Activated naive CD4-positive, alpha-beta T cell treated with anti-CD3 and anti-CD28 coated beads, Interleukin-2, amount 10 ng/mL, durations not matched to agents 7 days and 5 days (primary cell): ENCODE results near the gene SH3RF3.

Experiments used
- CTCF ChIA-PET: fragments of 350-600 bp; sonication (Branson Sonifier 250); formaldehyde crosslinking; loops from one replicate; lab custom pipeline; 2021; ENCODE audit warnings: antibody characterized with exemption; lab: Charles Lee
- DNase-seq: peaks from one replicate; pipeline ENCODE4 v3.0.0-alpha.2; 2020
- H3K27ac Mint-ChIP-seq: one replicate; pipeline ENCODE4 v1.8.0; 2021; ENCODE audit warnings: mild to moderate bottlenecking, moderate library complexity, mixed read lengths
- H3K27me3 Mint-ChIP-seq: one replicate; pipeline ENCODE4 v1.8.0; 2021; ENCODE audit warnings: mild to moderate bottlenecking, mixed read lengths
- H3K36me3 Mint-ChIP-seq: one replicate; pipeline ENCODE4 v1.8.0; 2021; ENCODE audit warnings: mixed read lengths
- H3K4me1 Mint-ChIP-seq: one replicate; pipeline ENCODE4 v1.8.0; 2021; ENCODE audit warnings: mixed read lengths
- H3K4me3 Mint-ChIP-seq: one replicate; pipeline ENCODE4 v1.8.0; 2021; ENCODE audit warnings: mild to moderate bottlenecking, moderate library complexity, mixed read lengths
- H3K9me3 Mint-ChIP-seq: one replicate; pipeline ENCODE4 v1.8.0; 2021; ENCODE audit warnings: mixed read lengths

SH3RF3 gene

GRCh38 chr2:109525836-109526235 is 396.8 kb downstream of the SH3RF3 start:
- Mint-ChIP-seq H3K27ac (no peak overlapping the region), H3K9me3 (no peaks in the 10 kb centered on the region), H3K4me3 (no peak overlapping the region), H3K4me1 (no peaks in the 10 kb centered on the region), H3K36me3 (no peaks in the 10 kb centered on the region), H3K27me3 (peaks cover 20% of the 10 kb centered on the region)
- CTCF ChIA-PET = interaction anchor here (1.4 kb wide), 1 partner anchor 20 kb away, joined by 3 read pairs; no protein-coding TSS in a partner anchor
- DNase-seq = no peak

DNA sequence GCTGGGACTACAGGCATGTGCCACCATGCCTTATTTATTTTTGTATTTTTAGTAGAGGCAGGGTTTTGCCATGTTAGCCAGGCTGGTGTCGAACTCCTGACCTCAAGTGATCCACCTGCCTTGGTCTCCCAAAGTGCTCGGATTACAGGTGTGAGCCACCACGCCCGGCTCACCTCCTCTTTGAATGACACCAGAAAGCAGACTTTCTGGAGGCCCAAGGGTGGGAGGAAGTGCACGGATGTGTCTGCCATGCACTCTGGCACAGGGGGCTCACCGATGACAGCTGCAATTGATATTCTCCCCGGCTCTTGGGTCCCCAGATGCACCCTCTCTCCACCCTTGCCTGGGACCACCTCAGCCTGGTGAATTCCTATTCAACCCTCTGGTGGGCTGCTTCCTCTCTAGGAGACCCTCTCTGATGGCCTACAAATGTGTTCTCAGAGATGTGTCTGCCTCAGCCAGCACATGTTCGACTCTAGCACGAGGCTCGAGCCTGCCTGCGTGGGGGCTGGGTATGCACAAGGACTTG is 397.5 kb downstream of the SH3RF3 start:
- CTCF ChIA-PET = interaction anchor here (1.4 kb wide), 1 partner anchor 19 kb away, joined by 3 read pairs; no protein-coding TSS in a partner anchor
- Mint-ChIP-seq H3K27me3 (peaks cover 26% of the 10 kb centered on the region), H3K4me3 (no peak overlapping the region), H3K9me3 (no peaks in the 10 kb centered on the region), H3K36me3 (no peaks in the 10 kb centered on the region), H3K4me1 (no peaks in the 10 kb centered on the region), H3K27ac (no peak overlapping the region)
- DNase-seq = no peak

GRCh38 chr2:109527079-109527478 is 398.1 kb downstream of the SH3RF3 start:
- Mint-ChIP-seq H3K4me1 (no peaks in the 10 kb centered on the region), H3K4me3 (no peak overlapping the region), H3K27ac (no peak overlapping the region), H3K27me3 (peaks cover 32% of the 10 kb centered on the region), H3K9me3 (no peaks in the 10 kb centered on the region), H3K36me3 (no peaks in the 10 kb centered on the region)
- no peak for DNase-seq
- CTCF ChIA-PET = no interaction called here

- Mint-ChIP-seq H3K36me3 (no peaks in the 10 kb centered on the region), H3K27ac (no peak overlapping the region), H3K4me3 (no peak overlapping the region), H3K9me3 (no peaks in the 10 kb centered on the region), H3K27me3 (peaks cover 38% of the 10 kb centered on the region), H3K4me1 (no peaks in the 10 kb centered on the region)
- no peak for DNase-seq
- CTCF ChIA-PET = interaction anchor here (0.9 kb wide), 1 partner anchor 19 kb away, joined by 3 read pairs; no protein-coding TSS in a partner anchor
These were observed 399.1 kb downstream of the SH3RF3 start for GRCh38 chr2:109527846-109528705.

GRCh38 chr2:109528811-109529501 is 400.0 kb downstream of the SH3RF3 start:
- Mint-ChIP-seq H3K36me3 (no peaks in the 10 kb centered on the region), H3K4me3 (no peak overlapping the region), H3K27me3 (peaks cover 42% of the 10 kb centered on the region), H3K9me3 (no peaks in the 10 kb centered on the region), H3K4me1 (no peaks in the 10 kb centered on the region), H3K27ac (no peak overlapping the region)
- no peak for DNase-seq
- CTCF ChIA-PET = interaction anchor here (0.9 kb wide), 1 partner anchor 19 kb away, joined by 3 read pairs; no protein-coding TSS in a partner anchor

DNA sequence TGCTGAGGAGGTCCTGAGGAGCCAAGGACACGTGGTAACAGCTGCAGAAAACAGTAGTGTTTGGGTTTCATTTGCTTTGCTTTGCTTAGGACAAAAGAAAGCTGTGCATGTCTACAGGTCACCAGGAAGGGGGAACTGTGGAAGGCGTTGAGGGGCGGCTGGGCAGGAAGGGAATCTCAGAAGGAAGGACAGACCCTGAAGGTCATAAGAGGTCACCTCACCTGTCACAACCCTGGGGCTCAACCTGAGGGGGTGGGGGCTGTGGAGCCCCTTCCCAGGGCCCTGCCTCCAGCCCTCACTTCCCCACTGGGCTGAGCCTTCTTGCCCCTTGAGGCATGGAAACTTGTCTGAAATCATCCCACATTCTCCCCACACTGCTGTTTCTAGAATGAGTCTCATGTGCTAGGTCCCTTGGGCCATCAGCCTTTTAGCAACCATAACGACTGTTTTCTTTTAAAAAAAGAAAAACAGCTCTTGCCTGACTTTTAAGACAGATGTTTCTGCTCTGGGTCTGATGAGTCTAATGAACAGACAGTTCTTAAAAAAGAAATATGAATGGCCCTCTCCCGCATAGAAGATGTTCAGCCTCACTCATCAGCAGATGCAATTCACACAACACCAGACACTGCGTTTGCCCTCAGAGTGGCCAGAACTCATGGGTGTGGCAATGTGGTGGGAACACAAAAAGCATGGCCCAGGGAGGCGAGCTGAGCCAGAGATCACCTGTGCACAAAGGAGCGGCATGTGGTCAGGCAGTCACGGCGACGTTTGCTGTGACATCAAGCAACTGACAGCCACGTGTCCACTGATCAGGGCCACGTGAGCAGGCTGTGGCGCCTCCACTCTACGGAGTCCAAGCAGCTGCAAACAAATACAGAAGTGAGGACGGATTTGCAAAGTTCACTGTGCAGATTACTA is 400.8 kb downstream of the SH3RF3 start:
- Mint-ChIP-seq H3K27me3 (peaks cover 42% of the 10 kb centered on the region), H3K4me3 (no peak overlapping the region), H3K9me3 (no peaks in the 10 kb centered on the region), H3K4me1 (no peaks in the 10 kb centered on the region), H3K36me3 (no peaks in the 10 kb centered on the region), H3K27ac (no peak overlapping the region)
- DNase-seq = no peak
- CTCF ChIA-PET = no interaction called here

DNA sequence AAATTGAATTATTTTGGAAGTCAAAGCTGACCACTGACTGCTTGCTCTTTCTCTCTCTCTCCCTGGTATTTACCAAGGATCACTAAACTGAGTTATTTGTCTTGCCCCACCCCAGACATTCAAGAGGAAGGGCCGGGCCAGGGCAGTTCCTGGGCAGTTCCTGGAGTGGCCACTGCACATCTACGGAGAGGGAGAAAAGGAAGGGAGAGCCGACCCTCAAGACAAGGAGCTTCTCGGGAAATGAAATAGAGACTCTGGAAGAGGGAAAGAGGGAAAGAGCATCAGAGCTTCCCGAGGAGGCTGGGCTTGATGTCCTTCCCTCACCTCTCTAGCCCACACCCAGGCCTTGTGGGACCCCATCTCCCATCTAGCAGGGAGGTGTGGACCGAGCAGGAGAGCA is 401.7 kb downstream of the SH3RF3 start:
- no peak overlapping the region for H3K4me3 Mint-ChIP-seq
- no peaks in the 10 kb centered on the region for H3K9me3 Mint-ChIP-seq

GRCh38 chr2:109531221-109531620 is 402.2 kb downstream of the SH3RF3 start:
- Mint-ChIP-seq H3K9me3 (no peaks in the 10 kb centered on the region), H3K4me1 (no peaks in the 10 kb centered on the region), H3K27me3 (peaks cover 45% of the 10 kb centered on the region), H3K4me3 (no peak overlapping the region), H3K27ac (no peak overlapping the region), H3K36me3 (no peaks in the 10 kb centered on the region)
- CTCF ChIA-PET = interaction anchor here (1.2 kb wide), 1 partner anchor 15 kb away, joined by 5 read pairs; no protein-coding TSS in a partner anchor
- DNase-seq = no peak

More for the DNA sequence above, 401.7 kb downstream of the SH3RF3 start:
- CTCF ChIA-PET = no interaction called here
- Mint-ChIP-seq H3K36me3 (no peaks in the 10 kb centered on the region), H3K27ac (no peak overlapping the region), H3K27me3 (peaks cover 42% of the 10 kb centered on the region), H3K4me1 (no peaks in the 10 kb centered on the region)
- DNase-seq = no peak

DNA sequence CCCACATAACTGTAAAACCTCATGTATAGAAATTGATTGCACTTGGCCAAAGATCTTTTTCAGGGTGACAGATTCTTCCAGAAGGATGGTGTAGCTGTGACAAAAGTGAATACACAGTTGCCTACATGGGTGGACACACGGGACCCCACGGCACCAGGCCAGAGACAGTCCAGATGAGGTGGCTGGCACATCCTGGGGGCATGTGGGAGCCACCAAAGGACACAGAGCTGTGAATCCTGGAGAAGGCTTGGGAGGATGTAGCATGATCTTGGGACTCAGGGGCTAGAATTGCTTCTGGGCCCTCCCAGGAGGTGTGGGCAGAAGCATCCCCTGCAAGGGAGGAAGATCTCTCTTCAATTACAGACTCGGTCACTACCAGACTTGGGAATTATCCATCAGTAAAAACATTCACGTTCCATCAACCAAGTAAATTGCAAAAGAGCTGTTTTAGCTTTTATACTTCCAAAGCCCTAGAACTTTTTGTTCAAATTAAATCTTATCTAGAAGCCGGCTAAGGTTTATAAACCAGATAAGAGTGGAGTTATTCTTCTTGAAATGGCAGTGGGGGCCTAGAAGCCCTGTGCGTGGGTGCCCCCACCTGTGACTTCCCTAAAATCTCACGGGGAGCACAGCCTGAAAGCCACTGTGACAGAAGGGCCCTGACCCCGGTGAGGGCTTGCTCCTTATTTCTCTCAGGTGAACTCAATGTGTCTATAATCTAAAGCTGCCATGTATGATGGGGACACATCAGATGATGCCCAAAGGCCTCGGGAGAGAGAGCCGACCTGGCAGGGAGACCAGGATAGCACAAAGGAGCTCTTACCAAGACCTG is 403.1 kb downstream of the SH3RF3 start:
- Mint-ChIP-seq H3K27me3 (peaks cover 47% of the 10 kb centered on the region), H3K4me1 (no peaks in the 10 kb centered on the region), H3K36me3 (no peaks in the 10 kb centered on the region)

DNA sequence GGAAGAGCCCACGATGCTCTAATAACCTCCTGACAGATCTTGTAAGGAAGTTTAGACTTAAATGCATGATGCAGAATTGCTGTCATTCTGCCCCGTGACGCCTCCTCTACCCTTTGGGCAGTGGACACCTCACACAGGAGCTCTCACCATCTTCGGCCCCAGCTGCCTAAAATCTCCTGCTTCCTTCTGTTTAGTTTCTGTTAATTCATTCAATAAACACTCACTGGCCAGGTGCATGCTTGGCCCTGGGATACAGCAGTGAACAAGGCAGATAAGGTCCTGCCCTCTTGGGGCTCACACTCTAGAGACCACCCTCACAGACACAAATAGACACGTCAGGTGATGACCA is 403.7 kb downstream of the SH3RF3 start:
- Mint-ChIP-seq H3K4me1 (no peaks in the 10 kb centered on the region), H3K9me3 (no peaks in the 10 kb centered on the region), H3K27ac (no peak overlapping the region), H3K36me3 (no peaks in the 10 kb centered on the region), H3K4me3 (no peak overlapping the region), H3K27me3 (peaks cover 49% of the 10 kb centered on the region)
- no peak for DNase-seq
- CTCF ChIA-PET = interaction anchor here (1.4 to 2.3 kb wide), 2 partner anchors 13 to 22 kb away, joined by 6 to 11 read pairs; no protein-coding TSS in a partner anchor

More for the DNA sequence above, 403.1 kb downstream of the SH3RF3 start:
- CTCF ChIA-PET = interaction anchor here (1.2 to 2.3 kb wide), 3 partner anchors 13 to 22 kb away, joined by 5 to 11 read pairs (median 6); no protein-coding TSS in a partner anchor
- Mint-ChIP-seq H3K4me3 (no peak overlapping the region), H3K27ac (no peak overlapping the region), H3K9me3 (no peaks in the 10 kb centered on the region)
- DNase-seq = no peak

DNA sequence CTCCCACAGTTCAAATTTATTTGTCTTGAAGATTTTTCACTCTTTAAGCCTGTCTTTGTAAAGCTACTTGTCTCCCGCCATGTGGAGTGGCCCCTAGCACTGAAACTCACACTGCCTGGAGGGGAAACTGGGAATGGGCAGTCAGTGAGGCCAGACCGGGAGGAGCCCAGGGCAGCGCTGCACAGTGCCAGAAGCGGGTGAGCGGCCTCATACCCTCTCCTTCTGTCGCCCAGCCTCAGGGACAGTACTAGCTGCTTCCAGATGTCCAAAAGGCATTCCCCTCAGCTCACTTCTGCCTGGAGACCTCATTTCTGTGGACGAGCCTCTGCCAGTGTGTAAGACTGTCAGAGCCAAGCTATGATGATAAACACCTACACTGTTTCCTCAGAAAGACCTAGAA is 404.8 kb downstream of the SH3RF3 start:
- Mint-ChIP-seq H3K9me3 (no peaks in the 10 kb centered on the region), H3K4me1 (no peaks in the 10 kb centered on the region), H3K36me3 (no peaks in the 10 kb centered on the region), H3K27ac (no peak overlapping the region), H3K4me3 (no peak overlapping the region), H3K27me3 (peaks cover 51% of the 10 kb centered on the region)
- no peak for DNase-seq
- CTCF ChIA-PET = interaction anchor here (1.4 to 2.3 kb wide), 2 partner anchors 12 to 24 kb away, joined by 6 to 11 read pairs; no protein-coding TSS in a partner anchor

DNA sequence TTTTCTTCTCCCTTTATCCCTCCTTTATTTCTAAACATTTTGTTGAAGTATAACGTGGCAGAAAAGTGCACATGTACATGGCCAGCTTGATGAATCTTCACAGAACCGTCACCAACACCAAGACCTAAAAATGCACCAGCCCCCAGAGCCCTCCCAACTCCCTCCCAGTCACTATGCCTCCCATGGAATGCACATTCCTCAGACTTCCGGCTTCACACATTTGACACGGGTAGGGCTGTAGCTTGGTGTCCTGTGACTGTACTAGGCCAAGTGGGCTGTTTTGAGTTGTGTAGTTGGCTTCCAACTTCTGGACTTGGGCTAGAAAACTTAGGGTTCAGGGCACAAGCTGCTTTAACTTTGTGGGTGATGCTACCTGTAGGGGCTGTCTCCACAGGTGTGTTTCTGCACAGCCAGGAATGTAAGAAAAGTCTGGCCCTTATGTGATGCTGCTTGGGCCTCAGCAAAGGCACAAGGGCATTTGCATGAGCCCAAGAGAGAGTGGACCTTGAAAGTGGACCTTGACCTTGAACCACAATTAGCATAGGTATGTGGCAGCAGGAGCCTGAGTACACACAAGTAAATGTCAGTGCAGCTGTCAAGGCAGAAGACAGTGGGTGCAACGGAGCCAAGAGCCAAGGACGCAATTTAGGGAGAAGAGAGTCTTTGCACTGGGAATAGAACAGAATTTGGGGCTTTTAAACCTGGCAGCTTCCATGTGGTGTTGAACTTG is 406.4 kb downstream of the SH3RF3 start:
- H3K36me3 Mint-ChIP-seq = no peaks in the 10 kb centered on the region
- H3K27ac Mint-ChIP-seq = no peak overlapping the region
- CTCF ChIA-PET = interaction anchor here (1.1 to 1.3 kb wide), 2 partner anchors 11 to 25 kb away, joined by 3 to 6 read pairs; no protein-coding TSS in a partner anchor
- DNase-seq = no peak
- no peak overlapping the region for H3K4me3 Mint-ChIP-seq
- H3K27me3 Mint-ChIP-seq = peaks cover 40% of the 10 kb centered on the region
- no peaks in the 10 kb centered on the region for H3K9me3 Mint-ChIP-seq
- no peaks in the 10 kb centered on the region for H3K4me1 Mint-ChIP-seq
